Measurements from ENCODE around the gene SAMHD1. TPM values are rescaled to one million over a fixed set of nuclear protein-coding genes. Genes with fewer than 3 reads are reported as not detected.

SAMHD1 gene
- total RNA-seq, 1 donor from 2014 or later, result 21.6 TPM

DNA sequence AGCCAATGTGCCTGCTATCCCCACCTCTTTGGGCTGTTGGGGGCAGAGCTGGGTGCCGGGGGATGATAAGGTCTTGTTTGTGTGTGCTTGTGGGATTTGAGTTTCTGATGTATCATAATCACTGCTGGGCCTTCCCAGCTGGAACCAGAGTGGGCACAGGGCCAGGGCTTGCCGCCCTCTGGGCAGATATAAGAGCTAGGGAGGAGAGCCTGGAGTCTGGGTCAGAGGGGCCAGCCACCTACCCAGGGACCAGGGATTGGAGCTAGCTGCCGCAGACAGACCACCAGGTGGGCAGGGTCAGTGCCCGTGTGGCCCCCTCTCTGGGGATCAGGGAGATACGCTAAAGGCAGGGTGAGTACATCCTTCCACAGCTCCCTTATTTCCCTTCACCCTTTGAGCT lies 78.7 kb downstream of the SAMHD1 start:
- peak; percentile 54 for DNase-seq (ENCODE audit: low read depth)

DNA sequence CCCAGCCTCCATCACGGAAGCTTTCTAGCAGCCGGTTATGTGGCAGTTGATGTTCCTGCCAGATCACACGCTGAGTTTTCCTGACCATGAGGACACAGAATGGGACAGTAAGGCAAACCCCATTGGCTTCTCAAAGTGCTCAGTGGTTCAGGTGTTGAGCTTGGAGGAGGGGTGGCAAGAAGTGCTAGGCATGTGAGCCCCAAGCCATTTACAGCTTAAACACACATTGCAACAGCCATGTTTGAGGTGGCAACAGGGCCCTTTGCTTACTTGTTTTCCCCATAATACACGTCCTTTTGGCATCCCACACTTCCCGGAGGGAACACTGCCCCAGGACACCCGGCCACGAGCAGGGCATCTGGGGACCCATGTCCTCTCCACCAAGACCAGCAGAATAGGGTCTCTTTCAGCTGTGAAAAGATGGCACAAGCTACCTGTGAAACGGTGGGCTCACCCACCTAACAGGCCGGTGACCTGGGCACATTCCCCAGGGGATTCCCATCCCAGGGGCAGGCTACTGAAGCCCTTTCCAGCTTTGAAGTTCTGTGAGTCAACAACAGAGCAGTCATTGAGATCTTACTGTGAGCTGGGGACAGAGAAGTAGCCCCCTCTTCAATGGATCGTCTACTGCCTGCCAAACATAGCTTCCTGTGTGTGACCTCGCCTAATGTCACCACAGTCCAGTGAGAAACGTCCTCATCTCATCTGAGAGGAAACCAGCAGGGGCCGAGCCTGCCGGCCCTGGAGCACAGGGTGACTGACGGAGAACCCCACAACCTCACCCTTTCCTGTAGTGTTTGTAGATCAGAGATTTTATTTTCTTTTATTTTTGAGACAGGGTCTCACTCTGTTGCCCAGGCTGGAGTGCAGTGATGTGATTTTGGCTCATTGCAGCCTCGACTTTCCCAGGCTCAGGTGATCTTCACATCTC lies 79.6 kb downstream of the SAMHD1 start:
- DNase-seq (ENCODE audit: low read depth), result no peak

DNA sequence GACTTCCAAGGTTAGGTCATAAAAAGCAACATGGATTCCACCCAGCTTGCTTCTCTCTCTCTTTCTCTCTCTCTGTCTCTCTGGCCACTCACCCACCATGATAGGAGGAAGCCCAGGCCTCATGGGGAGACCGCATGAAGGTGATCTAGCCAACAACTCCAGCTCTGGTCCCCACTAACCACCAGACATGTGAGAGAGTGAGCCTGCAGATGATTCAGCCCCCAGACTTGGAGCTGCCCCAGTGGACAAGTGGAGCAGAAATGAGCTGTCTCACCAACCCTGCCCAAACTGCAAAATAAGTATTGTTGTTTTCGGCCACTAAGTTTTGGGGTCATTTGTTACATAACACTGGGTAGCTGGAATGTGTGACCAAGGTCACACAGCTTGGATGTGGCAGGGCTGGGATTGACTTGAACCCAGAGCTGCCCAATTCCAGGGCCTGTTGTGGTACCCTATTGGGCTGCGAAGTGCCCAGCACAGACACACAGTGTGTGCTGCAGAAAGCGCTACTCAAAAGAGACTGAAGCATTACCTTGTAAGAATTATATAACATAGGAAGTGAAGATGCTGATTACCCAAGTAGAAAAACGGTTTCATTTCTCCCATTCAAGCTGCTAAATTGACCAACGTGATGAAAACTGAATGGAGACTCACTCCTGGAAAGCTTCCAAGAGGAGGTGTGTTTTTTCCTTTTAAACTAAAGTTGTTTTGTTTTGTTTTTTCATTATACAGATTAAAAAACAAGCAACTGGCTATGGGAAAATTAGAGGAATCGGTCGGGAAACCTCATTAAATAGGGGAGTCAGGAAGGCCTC lies 84.6 kb downstream of the SAMHD1 start:
- DNase-seq (ENCODE audit: low read depth), result peak; percentile 71

DNA sequence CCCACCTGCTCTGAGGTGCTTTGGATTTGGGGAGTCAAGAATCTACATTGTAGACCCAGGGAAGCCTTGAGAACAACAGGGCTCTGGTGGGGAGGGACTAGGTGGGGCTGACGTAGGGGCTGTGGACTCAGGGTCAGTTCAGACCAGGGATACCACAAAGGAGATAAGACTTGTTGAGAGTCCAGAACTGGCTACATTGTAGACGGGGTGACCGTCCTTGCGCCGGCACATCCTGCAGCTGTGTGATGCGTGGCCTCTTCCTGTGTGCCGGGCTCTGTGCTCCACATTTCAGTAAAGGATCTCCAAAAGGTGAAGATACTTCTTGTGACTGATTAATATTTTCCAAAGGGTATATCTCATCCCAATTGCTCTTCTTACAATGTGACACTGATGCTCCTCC lies 85.3 kb downstream of the SAMHD1 start:
- no peak for DNase-seq (ENCODE audit: low read depth)

DNA sequence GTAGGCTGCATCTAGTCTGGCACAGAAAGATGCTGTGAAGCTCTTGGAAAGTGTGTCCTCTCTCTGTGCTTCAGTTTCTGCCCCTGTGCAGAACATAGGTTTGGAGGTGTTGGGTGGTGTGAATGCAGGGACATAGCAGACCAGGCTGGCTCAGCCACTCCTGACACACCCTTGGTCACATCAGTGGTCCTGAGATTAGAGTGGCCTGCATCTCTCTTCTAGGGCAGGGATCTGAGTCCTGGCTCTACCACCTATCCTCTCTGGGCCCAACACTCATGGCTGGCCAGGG lies 85.7 kb downstream of the SAMHD1 start:
- no peak for DNase-seq (ENCODE audit: low read depth)

DNA sequence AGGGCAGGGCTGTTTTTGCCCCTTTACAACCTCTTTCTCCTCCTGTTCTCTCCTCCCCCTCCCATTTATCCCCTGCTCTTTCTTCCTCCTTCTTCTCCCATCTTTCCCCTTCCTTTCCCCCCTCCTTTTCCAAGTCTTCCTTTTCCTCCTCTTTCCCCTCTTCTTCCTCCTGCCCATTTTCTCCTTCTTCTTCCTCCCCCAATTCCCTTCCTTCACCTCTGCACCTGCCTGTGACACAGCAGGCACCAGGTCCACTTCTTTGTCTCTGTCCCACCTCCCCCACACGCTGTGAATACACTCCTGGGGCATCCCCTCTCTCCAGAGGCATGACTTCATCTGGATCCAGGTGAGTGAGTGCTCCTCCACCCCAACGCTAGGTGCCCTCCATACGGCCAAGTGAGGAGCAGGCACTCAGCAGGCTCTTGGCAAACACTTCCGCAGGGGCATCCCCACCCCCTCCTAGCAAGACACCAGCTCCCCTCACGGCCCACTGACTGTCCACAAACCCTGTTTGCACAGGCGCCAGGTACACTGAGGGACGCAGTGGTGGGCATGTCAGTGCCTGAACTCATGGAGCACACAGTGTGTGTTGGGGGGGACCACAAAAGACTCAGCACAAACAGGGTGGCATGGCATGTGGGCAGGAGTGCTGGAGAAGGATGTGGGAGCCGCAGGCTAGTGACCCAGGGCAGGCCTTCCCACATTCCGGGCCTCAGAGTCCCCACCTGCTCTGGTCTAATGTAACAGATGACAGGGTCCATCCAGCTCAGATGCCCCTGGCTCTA lies 86.2 kb downstream of the SAMHD1 start:
- no peak for DNase-seq (ENCODE audit: low read depth)

DNA sequence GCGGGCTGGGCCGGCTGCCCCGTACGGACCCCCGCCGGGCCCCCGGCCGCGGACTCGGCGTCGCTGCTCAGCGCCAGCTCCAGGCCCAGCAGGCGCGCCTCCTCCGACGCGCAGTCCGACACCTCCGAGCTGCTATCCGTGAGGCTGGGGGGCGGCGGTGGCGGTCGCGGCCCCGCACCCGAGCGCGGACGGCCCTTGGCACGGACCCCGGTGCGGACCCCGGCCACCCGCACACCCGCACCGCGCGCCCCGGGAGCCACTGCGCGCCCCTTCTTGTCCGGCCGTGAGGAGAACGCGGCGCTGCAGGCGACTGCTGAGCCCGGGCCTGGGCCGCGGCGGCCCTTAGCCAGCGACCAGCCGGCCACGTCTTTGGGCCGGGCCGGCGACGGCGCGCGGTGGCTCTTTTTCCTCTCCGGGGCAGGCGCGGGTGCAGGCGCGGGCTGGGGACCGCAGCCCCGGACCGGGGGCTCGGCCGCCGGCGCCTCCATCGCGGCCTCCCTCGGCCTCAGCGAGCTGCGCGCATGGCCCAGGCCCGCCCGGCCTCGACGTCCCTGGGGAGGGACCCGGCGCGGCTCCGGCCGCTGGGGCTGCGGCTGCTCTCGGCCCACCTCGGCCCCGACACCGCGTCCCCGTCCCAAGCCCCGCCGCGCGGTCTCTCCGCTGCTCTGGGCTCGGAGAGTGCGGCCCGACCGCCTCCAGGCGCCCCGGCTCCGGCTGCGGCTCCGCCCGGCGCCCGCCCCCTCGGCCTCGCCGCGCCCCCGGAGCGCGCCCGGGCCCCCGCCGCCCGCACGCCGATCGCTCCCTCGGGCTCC lies 88.4 kb downstream of the SAMHD1 start:
- no peak for DNase-seq (ENCODE audit: low read depth)

DNA sequence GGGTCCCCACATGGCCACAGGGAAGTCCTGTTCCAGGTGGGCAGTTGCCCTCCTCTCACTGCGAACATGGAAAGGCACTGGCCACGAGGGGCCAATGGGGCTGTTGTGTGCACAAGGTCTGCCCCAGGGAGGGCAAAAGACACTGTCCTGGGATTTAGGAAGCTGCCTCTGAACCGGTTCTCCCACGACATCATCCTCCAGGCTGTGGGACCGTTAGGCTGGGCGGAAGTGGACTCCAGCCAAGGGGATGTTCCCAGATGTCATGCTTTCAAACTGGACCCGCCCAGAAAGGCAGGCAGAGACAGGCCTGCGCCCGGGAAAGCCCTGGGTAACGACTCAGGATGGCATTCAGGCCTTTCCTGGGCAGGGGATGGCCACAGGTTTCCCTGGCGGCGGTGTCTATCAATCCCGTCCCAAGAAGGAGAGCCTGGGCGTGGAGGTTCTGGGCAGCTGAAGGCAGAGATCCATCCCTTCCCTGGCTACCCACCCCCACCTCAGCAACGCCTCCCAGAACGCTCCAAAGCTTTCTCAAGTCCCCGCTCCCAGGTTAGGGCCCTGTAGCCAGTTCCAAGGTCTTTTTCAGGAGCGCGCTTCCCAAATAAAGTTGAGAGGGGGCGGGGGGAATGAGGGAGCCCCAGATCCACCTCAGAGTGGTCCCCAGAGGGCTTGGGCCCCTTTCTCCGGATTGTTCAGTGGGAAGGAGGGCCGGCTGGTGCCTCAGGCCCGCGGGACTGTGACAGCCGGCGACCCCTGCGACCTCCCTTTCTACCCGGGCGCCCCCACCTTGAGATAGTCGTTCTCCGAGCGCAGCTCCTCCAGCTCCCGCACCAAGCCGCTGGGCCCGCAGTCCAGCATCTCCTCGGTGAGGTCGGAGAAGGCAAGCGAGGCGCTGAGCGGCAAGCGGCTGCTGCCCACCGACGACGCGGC lies 89.4 kb downstream of the SAMHD1 start:
- DNase-seq (ENCODE audit: low read depth), result peak; percentile 53

DNA sequence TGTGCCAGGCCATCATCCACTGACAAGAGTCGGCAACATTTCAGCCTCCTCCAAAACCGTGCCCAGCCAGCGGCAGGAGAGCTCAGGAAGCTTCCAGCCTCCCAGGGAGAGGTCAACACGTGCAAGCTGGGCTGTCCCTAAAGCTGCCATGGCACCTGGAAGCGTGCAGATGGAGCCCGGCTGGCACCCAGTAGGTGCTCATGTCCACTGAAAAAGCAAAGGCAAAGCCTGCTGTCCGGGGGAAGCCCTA lies 90.0 kb downstream of the SAMHD1 start:
- DNase-seq (ENCODE audit: low read depth), result no peak

DNA sequence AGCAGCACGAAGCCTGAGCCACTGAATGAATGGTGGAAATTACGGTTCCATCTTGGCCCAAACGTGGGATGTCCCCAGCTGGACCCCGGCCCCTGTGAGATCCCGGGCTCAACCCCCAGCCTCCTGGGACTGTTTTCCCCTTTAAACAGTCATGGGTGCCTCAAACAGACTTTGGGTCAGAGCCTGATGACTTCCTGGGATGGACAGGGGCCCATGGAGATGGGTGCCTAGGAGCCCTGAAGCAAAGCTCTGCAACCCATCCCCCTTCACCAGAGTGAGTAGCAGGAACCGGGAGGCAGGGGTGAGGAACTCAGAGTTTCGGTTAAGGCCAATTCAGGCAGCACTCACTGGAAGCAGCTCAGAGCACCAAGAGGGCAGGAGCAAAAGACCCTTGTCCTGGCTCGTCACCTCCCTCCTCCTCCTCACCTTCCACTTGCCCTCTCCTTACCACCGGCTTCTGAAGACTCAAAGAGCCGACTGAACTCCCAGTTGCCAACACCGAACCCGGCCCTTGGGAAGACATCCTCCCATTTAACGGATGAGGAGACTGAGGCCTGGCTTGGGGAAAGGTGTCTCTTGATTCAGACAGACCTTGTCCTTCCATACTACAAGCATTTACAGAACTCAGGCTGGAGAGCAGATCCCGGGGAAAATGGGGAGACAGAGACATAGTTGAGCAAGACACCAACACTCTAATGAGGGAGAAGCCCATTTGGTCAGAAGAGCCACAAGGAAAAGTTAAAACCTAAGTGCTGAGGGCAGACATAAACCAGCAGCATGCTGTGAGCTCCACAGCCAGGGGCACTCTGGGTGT lies 90.5 kb downstream of the SAMHD1 start:
- no peak for DNase-seq (ENCODE audit: low read depth)

DNA sequence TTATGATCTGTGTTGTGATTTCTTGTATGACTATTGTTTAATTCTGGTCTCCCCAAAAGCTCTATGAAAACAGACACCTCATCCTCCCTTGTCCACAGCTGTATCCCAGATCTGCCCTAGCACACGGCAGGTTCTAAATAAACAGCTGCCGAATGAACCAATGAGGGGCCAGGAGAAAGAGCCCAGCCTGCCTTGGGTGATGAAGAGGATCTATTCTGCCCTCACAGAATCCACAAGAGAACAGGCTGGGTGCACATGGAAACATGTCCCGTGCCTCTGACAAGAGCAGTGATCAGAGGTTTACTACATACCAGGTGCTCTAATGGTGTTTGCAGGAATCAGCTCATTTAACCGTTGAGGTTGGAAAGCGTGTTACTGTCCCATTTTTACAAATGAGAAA lies 91.2 kb downstream of the SAMHD1 start:
- DNase-seq (ENCODE audit: low read depth), result no peak

DNA sequence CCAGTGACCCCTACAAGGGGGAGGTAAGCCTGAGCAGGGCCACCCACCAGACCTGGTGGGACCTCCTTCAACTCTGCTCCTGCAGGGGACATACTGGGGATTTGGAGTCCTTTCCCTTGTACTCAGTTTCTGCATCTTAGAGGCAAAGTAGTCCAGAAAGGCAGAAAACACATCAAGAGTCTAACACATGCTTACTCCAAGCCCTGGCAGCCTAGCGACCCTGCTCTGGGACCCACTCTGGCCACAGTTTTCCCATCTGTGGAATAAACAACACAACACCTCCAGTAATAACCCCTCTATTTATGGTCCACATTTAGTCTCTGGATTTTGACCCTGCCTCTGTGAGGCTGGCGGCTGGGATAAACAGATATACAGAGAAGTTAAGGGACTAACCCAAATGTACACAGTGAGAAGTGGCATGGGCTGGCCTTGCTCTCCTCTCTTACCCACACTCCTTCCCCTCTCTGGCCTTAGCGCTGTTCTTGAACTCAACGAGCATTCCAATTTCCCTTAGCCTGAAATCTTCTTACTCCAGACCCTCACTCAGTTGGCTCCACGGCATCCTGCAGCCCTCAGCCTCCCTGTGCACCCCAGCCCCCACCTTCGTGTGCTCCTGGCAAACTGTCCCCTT lies 91.7 kb downstream of the SAMHD1 start:
- DNase-seq (ENCODE audit: low read depth), result no peak

DNA sequence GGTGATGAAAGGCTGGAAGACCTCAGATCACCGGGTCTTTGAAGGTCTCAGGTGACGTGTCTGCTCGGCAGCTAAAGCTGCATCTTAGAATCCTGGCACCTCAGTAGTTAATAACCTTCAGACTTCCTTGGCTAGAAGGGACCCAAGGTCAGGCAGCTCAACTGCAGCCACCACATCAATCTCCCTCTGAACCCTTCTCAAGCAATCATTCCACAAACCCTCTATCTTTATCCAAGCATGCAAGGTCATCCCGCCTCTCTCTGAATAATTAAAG lies 92.3 kb downstream of the SAMHD1 start:
- no peak for DNase-seq (ENCODE audit: low read depth)

DNA sequence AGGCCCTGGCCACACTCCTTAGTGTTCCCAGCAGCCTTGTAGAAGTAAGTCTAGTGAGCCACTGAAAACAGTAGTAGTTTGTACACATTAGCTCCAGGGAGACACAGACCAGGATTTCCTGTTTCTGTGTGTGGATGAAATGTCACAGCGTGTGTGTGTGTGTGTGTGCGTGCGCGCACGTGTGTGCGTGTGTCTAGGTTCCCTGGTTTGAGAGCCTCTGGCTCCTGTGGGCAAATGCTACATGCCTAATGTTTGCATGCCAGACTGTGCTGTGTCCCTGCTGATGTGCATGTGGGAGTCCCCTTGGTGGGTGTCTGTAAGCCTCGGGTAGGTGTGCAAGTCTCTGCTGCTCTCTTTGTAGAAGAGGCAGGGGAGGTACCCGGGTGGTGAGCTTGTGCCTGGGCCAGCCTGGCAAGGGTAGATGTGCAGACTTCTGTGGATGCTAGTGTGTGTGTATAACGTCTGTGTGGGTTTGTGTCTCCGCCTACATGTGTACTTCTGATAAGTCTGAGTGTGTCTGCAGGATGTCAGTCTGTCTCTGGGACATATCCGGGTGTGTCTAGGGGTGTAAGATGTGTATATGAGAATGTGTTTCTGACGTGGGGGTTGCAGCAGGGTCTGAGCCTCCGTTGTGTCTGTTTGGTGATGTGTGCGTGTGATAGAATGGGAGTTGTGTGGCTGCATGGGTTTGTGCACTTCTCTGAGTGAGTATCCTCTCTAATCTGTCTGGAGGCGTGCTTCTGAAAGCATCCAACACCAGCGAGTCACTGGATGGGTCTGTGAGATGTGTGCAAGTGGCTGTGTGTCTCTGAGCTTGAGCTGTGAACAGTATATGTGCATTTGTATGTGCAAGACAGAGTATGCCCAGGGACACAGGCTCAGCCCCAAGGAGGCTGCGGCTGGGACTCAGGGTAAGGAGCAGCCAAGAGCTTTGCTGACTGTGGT lies 94.5 kb downstream of the SAMHD1 start:
- no peak for DNase-seq (ENCODE audit: low read depth)

DNA sequence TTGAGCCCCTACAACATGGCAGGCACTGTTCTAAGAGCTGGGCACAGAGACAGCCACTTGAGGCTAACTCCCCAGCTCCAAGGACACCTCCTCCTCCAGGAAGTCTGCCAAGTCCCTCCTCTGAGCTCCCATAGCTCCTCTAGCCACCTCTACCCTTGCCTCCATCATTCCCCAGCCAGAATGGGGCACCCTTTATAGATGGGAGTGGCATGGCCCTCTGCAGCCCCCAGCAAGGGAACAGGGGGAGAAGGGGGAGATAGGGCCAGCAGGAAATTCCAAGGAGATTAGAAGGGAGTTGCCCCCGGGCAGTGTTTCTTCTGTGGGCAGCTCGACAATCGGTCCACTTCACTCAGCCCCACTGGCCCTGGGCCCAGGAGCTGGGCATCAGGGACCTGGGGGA lies 95.3 kb downstream of the SAMHD1 start:
- DNase-seq (ENCODE audit: low read depth), result peak; percentile 27

DNA sequence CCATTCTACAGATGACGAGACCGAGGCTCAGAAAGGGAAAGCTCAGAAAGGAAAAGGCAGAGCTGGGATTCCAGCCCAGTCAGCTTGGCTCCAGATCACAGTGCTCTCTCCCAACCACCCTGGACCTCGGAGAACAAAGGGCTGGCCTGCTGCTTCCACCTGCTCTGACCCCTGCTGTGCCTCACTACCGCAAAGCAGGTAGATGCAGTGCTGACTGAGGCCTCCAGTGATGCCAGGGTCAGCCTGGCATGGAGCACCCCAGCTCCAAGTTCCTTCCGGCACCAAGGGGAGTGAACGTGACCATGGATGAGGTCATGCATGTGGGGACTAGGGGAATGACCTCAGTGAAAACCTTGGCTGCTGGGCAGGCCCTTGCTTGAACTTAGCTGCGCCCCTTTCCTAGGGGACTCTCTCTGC lies 96.3 kb downstream of the SAMHD1 start:
- no peak for DNase-seq (ENCODE audit: low read depth)

DNA sequence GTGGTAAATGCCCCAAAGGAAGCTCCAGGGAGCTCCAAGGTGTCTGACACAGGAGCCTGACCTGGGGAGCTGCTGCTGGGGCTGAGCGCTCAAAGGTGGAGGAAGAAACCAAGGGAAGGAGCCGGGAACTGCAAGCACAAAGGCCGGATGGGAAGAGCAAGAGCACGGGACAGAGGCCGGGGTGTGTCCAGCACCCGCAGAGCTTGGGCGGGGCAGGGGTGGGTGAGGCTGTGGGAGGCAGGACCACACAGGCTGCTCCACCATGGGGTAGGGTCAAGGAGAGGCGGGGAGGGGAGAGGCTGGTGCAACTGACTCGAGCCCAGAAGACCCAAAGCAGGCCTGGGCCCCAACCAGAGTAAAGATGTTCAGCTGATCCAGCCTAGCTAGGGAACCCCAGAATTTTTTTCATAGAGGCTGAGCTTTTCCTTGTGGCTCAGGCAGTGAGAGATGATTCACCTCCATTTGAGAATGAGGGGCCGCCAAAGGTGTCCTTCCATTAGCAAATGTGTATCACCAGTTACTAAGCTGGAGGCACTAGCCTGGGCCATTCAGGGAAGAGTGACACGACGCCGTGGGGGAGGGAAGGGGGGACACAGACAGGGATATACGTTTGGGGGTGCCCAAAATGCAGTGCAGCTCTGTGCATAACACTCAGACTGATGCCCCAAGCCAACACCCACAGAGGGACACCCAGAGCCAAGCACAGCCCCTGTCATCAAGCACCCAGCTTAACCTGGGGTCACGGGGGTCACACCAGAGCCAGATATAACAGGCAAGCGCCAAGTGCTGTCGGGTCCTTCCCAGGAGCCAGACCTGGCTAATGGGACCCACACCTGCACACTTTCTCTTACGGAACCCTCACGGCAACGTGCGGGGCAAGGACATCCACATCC lies 96.9 kb downstream of the SAMHD1 start:
- DNase-seq (ENCODE audit: low read depth), result no peak
